Measurements from ENCODE around the gene TRMT1.

Gene TRMT1

GRCh38 chr19:13072188-13072908, 44.2 kb downstream of the TRMT1 start:
- DNase-seq (ENCODE audit: low spot score) (no peak), FAIRE-seq (no peak)

GRCh38 chr19:13071444-13072187, 44.9 kb downstream of the TRMT1 start:
- DNase-seq (ENCODE audit: low spot score) (no peak), FAIRE-seq (no peak)

- no peak for FAIRE-seq
These were observed 46.0 kb downstream of the TRMT1 start for GRCh38 chr19:13070425-13071140.

GRCh38 chr19:13069415-13070359, 46.9 kb downstream of the TRMT1 start:
- no peak for FAIRE-seq
- DNase-seq (ENCODE audit: low spot score) = no peak

More at GRCh38 chr19:13070425-13071140, 46.0 kb downstream of the TRMT1 start:
- no peak for DNase-seq (ENCODE audit: low spot score)

GRCh38 chr19:13068085-13068846, 48.3 kb downstream of the TRMT1 start:
- FAIRE-seq (no peak), DNase-seq (ENCODE audit: low spot score) (no peak)

GRCh38 chr19:13066933-13067807, 49.4 kb downstream of the TRMT1 start:
- FAIRE-seq = no peak
- DNase-seq (ENCODE audit: low spot score) = no peak

- FAIRE-seq (no peak), DNase-seq (ENCODE audit: low spot score) (no peak)
These were observed 50.3 kb downstream of the TRMT1 start for GRCh38 chr19:13066226-13066625.

- FAIRE-seq (no peak), DNase-seq (ENCODE audit: low spot score) (no peak)
These were observed 52.4 kb downstream of the TRMT1 start for GRCh38 chr19:13064092-13064489.

- FAIRE-seq (no peak), DNase-seq (ENCODE audit: low spot score) (no peak)
These were observed 53.0 kb downstream of the TRMT1 start for GRCh38 chr19:13063461-13064091.

- DNase-seq (ENCODE audit: low spot score) (no peak), FAIRE-seq (no peak)
These were observed 54.2 kb downstream of the TRMT1 start for GRCh38 chr19:13062317-13062716.

GRCh38 chr19:13060964-13061927, 55.3 kb downstream of the TRMT1 start:
- FAIRE-seq (no peak), DNase-seq (ENCODE audit: low spot score) (peak; percentile 41)

GRCh38 chr19:13060233-13060963, 56.1 kb downstream of the TRMT1 start:
- DNase-seq (ENCODE audit: low spot score) (no peak), FAIRE-seq (no peak)

- DNase-seq (ENCODE audit: low spot score) (no peak), FAIRE-seq (no peak)
These were observed 57.4 kb downstream of the TRMT1 start for GRCh38 chr19:13058951-13059660.

- no peak for DNase-seq (ENCODE audit: low spot score)
- FAIRE-seq = no peak
These were observed 58.8 kb downstream of the TRMT1 start for GRCh38 chr19:13057744-13058143.

GRCh38 chr19:13057147-13057572, 59.4 kb downstream of the TRMT1 start:
- DNase-seq (ENCODE audit: low spot score) = no peak
- FAIRE-seq = no peak

- DNase-seq (ENCODE audit: low spot score) (peak; percentile 74), FAIRE-seq (peak; percentile 55)
These were observed 60.4 kb downstream of the TRMT1 start for GRCh38 chr19:13056052-13056660.

Data from RCC 7860 (cell line).